CD4-positive, alpha-beta T cell treated with Interleukin-17A for 4 hours (primary cell): ENCODE measurements around the gene PIK3R6.
"Not testable (repeated sequence)": the region's sequence is repeated elsewhere in the genome, so short reads cannot be mapped to it uniquely, and the experiment has no call there.

Experiments
- DNase-seq: peaks from one replicate; pipeline ENCODE4 v3.0.0-alpha.2; 2020; ENCODE audit warnings: mixed read lengths

The PIK3R6 gene

DNA sequence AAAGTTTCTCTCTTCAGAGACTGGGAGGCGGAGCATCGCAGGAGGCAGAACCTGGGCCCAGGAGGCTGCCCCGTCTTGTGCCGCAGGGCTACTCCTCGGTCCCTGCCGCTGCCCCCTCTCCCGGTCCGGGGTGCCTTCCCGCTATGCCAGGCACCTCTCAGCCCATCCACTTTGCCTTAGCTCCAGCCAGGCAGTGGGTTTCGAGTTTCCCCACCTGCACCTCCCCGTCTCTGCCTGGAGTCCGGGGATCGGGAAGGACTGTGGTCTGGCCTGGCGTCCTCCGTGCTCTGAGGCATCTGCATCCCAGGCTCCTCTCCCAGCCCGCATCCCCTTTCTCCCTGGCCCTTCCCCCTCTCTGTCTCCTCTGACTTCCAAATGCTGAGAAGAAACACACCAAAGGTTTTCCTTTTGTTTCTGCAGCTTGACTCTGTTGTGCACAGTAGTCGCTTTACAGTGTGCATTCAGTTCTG lies 26.8 kb upstream of the PIK3R6 start:
- no peak for DNase-seq

DNA sequence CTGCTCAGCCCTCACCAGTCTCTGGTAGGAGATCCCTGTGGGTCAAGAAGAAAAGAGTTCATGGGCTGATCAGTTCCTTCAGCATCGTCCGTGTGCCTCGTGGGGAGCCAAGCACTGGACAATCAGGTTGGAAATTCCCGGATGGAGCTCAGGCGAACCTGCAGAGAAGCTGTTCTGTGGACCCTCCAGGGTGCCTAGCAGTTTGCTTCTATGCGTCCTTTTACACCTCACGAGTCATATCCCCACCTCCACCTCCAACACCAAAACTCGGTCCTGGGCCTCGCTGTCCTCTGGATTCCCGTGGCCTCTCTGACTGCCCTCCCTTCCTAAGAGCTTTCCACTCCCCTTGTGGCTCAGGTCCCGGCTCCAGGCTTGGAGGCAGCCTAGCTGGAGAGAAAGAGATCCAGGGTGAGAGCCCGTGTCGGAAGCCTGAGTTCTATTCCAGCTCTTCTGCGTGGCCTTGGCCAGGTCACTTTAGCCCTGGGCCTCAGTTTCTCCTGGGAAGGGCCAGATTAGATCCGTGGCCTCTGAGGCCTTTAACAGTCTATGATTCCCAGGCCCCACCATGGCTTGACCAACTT lies 26.2 kb upstream of the PIK3R6 start:
- no peak for DNase-seq

DNA sequence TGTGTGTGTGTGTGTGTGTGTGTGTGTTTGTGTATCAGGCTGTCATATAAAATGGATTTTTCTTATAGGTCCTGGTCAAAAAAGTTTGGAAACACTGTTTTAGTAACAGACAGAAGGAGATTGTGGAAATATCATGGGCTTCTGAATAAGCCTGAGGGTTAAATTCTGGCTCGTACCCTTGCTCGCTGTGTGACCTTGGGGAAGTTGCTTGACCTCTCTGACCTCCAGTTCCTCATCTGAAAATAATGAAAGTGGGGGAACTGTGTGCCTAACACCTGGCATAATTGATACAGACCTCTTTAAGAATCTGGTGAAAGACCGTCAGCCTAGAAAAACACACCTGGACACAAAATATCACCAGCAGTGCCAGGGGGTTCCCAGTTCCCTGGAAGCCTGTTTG lies 25.6 kb upstream of the PIK3R6 start:
- DNase-seq = no peak

DNA sequence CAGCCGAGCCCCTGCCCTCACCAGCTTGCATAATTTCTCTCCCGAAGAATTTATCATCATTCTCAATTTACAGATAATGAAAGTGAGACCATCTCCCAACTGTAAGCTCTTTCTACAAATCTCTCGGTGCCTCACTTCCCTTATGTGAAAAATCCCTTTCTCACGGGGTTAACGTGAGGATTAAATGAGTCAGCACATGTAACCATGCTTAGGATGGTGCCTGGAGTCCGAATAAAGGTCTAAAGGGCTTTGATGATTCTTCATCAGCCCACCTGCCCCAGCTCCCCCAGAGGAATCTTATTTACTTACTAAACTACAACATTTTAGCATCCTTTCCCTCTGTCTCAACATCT lies 24.8 kb upstream of the PIK3R6 start:
- no peak for DNase-seq

DNA sequence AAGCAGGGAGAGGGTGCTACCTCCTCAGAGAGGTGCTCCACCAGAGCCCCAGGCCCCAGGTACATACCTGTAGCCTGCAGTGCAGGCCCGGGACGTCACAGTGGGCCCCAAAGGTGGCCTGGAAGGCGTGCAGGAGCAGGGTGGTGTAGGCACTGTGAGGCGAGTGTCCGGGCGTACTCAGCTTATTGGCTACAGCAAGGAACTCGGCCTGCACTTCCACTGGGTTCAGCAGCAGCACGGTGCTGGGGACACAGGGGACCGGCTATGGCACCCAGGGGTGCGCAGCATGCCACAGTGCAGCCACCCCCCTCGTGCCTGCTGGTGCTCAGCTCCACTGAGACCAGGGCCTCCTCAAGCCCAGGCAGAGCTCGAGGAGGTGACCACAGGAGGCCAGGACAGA lies 23.2 kb upstream of the PIK3R6 start:
- no peak for DNase-seq

DNA sequence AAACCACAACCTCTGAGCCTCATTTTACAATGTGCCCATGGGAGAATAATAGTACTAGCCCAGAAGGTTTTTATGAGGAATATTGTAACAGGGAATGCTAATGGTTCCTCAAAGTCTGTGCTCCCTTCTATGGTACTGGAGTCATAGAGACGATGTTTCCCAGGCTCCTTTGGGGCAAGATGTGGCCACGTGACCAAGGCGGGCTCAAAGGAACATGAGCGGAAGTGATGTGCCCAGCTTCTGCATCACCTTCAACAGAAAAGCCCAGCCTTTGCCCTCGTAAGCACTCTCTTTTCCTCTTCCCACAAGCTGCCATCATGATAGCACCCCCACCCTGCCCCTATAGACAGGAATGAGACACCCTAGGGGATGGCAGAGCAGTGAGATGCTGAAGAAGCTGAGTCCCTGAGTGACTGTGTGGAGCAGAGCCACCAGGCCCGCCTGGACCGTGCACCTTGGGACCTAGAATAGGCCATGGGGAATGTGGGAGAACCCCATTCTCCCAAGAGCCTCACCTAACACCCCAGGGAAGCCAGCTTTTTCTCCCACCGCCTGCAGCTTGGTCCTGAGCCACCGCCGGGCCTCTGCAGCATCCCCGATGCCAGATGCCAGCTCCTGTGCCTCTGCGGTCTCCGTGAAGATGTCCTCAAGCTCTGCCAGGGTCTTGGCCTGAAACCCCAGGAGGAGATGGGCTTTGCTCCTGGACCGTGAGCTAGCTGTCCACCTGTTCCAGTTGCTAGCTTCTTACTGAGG lies 22.2 kb upstream of the PIK3R6 start:
- DNase-seq = no peak

DNA sequence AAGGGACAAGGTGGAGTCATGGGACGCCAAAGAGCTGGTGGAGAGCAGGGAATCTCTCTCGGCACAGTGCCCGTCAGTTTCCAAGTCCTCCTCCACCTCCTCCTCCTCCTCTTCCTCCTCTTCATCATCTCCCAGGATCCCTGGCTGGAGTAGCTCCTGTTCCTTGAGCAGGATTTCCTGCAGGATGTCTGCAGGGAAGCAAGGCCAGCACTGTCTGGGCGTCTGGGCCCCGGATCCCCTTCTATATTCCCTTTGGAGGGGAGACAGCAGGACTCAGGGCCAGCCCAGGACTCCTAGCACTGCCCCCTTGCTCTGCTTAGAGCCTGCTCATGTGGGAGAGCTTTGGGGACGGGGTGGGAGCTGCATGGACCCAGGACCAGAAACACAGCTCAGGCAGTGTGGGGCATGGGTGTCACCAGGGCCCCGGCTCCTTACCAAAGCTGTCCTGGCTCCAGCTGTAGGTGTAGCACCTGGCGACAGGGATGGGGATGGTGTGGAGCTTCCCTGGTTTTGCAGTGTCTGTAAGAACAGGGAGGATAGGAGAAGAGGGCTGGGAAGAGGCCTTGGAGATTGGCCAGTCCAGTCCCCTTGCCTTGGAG lies 21.3 kb upstream of the PIK3R6 start:
- DNase-seq = no peak

DNA sequence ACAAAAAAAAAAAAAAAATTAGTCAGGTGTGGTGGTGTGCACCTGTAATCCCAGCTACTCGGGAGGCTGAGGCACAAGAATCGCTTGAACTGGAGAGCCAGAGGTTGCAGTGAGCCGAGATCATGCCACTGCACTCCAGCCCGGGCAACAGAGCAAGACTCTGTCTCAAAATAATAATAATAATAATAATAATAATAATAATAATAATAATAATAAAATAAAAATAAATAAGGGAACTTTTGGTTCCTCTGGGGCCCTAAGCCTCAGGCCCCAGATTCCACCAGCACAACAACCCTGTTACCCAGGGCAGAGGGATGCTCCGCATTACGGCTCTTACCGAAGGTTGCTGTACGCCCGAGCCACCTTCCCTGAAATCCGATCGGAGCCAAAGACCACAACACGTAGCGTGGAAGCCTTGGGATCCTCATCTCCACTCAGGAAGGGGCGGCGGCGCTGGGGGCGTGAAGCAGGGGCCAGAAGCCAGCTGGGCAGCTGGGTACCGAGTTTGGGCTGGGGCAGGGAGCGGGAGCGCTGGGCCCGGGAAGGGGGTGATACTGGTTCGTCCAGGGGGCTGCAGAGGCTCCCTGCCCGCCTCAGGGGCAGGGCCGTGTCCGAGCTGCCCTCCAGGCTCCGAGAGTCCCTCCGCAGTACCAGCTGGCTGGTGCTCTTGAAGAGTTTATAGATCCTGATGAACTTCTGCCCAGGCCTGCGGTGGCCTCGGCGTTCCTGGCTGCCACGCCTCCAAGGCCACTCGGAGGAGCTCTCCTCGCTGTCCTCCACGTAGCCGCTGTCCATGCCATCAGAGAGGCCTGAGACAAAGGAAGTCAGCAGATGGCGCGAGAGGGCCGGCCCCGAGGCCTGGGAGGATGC lies 20.6 kb upstream of the PIK3R6 start:
- no peak for DNase-seq

DNA sequence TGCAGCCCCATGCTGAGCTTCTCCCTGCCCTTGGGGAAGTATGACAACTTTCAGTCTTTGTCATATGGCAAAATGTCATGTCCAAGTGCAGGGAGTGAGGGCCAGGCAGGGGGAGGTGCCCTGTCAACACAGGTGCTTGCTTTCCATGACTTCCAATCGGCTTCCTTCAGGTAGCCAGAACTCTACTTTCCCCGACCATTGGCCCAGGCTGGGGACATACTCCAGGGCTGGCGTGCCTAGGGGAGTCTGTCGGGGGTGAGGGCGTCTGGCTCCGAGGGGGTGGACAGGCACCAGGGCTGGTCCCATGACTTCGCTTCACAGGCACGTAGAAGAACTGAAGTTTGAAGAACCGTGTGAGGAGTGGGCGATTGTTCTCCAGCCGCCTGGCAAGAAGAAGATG lies 19.8 kb upstream of the PIK3R6 start:
- no peak for DNase-seq

DNA sequence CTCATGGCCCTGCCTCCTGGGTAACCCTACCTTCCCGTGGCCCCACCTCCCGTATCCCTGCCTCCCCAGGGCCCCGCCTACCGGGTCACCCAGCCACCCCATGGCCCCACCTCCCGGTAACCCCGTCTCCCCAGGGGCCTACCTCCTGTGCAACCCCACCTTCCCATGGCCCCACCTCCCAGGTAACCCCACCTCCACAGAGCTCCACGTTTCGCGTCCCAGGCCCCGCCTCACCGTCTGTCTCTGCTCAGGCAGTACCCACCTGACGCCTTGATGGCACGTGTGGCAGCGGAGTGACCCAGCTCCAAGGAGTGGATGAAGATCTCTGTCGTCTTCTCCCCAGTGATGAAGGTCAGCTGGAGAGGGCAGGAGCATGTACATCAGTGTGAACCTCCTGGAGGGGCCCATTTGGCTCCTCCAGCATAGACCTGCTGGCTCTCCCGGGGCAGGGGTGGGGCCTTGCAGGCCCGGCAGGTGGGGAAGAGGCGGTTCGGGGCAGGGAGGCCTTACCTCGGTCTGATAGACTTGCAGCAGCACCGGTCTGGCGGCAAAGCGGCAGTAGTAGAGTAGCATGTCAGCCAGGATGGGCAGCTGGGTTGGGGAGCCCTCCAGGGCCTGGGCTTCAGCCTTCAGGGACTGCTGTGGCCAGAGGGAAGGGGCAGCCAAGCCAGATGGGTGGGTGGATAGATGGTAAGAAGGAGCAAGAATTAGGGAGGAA lies 18.7 kb upstream of the PIK3R6 start:
- no peak for DNase-seq

DNA sequence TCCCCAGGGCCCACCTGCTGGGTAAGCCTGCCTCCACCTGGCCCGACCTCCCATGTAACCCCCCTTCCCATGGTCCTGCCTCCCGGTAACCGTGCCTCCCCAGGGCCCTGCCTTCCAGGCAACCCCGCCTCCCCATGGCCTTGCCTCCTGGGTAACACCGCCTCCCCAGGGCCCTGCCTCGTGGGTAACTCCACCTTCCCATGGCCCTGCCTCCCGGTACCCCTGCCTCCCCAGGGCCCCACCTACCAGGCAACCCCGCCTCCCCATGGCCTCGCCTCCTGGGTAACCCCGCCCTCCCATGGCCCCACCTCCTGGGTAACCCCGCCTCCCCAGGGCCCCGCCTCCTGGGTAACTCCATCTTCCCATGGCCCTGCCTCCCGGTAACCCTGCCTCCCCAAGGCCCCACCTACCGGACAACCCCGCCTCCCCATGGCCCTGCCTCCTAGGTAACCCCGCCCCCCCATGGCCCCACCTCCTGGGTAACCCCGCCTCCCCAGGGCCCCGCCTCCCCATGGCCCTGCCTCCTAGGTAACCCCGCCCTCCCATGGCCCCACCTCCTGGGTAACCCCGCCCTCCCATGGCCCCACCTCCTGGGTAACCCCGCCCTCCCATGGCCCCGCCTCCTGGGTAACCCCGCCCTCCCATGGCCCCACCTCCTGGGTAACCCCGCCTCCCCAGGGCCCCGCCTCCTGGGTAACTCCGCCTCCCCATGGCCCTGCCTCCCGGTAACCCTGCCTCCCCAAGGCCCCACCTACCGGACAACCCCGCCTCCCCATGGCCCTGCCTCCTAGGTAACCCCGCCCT lies 17.9 kb upstream of the PIK3R6 start:
- DNase-seq = not testable (repeated sequence)

DNA sequence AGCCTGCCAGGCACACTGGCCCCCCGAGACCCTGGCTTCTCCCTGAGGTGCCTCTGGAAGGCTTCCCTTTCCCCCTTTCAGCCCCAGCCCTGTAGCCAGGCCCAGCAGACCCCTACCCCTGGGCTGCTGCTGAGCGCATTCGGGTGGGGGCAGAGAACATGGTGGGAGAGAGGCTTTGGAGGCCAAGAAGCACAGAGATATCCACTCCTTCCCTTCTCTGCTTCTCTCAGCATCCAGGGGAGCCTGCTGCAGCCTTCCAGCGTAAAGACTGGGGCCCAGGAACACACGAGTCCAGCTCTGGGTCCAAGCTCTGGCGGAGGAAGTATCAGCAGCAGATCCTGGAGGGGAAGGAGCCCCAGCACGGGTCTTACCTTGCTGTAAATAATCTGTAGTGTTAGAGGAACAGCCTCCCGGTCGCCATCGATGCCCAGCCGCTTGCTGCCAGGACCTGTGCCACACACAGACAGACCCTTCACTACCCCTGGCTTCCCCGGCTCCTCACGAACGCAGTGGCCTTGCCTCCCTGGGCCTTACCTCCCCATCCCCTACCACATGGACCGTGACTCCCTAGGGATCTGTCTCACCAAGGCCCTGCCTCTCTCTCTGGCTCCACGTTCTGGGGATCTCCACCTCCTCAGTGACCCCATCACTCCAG lies 17.0 kb upstream of the PIK3R6 start:
- DNase-seq = no peak

DNA sequence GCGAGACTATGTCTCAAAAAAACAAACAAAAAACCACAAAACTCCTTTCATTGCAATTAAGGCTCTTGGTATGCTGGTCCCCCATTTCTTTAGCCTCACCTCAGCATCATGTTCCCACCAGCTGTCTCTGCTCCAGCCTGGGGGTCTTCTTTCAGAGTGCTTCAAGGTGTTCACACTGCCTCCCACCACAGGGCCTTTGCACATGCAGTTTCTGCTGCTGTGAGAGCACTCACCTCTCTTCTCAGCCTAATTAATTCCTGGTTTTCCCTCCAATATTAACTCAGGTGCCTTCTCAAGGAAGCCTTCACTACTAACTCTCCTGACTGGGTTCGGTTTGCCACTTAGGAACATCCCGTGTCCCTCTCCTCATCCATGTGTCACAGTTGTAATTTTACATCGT lies 15.9 kb upstream of the PIK3R6 start:
- DNase-seq = no peak

DNA sequence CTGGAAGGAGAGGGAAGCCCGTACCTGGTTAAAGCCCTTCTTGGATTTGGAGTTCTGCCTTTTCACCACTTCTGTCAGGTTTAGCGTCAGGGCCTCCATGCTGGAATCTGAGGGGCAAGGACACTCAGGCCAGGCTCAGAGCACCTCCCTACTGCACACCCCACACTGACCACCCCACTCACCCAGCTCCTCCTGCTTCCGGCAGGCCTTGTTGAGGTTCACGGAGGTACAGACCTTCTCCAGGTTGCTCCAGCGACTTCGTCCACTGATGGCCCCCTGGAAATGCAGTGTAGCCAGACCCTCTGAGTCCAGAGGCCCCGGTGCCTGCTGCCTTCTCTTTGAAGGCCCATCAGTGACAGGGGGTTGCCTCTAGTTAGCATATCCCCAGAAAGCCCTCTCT lies 14.1 kb upstream of the PIK3R6 start:
- no peak for DNase-seq

DNA sequence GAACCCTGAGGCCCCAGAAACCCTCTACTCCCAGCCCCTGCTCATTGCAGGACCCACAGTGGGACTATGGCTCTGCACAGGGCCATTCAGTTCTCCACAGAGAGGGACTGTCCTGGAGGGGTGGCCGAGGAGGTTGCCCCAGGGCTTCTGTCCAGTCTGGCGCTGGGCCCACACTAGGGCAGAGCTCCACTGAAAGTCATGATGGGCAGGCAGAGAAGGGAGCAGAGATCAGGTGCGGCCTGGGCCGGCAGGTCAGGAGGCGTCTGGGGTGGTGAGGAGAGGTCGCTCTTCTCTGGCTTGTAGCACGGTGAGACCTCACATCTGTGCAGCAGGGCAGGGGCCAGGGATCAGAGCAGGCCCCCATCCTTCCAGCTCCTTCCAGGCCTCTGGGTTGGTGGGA lies 13.0 kb upstream of the PIK3R6 start:
- DNase-seq = no peak

DNA sequence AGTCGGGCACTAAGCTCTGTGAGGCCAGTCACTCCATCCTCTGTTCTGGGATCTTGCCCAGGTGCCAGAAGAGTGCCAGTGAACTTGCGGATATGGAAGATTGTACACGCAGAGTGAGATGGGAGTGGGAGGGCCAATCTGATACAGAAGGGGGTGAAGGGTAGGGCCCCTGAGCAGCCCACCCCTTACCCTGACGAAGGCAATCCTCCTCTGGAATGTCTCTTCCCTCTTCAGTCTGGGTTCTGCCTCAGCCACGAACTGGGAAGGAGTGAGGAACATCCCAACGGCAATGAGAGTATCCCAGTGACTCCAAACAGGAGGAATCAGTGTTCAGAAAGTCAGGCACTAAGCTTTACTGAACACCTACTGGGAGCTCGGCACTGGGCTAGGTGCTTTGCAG lies 11.9 kb upstream of the PIK3R6 start:
- DNase-seq = no peak

DNA sequence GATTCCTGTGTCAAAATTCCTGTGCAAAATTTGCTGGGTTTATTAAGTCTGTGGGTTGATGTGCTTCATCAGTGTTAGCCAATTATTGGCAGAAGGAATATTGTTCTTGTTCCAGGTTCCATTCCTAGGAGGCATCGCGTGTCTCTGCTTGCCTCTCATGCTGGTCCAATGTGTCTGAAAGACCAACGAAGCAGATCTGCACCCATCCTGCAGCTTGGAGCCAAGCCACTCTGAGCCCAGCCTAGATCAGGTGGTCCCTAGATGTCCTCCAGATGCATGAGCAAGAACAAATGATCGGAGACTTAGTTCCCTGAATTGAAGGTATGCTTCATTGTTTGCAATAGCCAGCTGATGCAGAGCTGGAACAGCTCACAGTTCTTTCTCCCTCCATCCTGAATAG lies 10.5 kb upstream of the PIK3R6 start:
- DNase-seq = no peak

DNA sequence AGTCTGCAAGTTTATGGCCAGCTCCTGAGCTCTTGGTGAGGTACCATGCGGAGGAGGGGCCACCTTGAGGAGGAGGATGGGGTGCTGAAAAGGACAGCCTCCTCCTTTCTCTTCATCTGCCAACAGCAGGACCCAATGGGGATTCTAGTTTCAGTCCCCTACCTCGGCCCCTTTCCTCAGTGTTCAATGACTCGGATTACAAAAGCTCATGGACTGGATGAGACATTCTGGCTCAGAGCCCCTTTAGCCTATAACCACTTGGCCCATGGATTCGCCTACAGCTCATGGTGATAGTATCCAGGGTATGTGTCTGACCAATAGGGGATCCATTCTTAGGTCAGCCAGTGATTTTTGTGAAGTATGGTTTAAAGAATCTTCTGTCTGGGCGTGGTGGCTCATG lies 8.5 kb upstream of the PIK3R6 start:
- no peak for DNase-seq

DNA sequence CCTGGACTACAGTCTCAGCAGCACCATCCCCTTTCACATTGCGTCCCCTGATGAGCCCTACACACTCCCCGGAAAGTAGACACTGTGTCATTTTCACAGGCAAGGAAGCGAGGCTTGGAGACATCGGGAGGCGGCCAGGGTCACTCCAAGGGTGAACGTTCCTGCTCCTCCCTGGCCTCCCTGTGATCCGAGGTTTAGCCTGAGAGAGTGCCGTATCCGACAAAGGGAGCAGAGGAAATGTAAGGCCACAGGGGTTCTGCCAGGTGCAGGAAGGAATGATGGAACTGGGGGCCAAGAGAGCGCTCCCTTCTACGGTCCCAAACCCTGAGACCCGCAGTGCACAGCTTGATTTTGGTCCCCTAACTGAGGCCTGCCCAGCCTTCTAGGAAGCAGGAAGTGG lies 8.0 kb upstream of the PIK3R6 start:
- no peak for DNase-seq

DNA sequence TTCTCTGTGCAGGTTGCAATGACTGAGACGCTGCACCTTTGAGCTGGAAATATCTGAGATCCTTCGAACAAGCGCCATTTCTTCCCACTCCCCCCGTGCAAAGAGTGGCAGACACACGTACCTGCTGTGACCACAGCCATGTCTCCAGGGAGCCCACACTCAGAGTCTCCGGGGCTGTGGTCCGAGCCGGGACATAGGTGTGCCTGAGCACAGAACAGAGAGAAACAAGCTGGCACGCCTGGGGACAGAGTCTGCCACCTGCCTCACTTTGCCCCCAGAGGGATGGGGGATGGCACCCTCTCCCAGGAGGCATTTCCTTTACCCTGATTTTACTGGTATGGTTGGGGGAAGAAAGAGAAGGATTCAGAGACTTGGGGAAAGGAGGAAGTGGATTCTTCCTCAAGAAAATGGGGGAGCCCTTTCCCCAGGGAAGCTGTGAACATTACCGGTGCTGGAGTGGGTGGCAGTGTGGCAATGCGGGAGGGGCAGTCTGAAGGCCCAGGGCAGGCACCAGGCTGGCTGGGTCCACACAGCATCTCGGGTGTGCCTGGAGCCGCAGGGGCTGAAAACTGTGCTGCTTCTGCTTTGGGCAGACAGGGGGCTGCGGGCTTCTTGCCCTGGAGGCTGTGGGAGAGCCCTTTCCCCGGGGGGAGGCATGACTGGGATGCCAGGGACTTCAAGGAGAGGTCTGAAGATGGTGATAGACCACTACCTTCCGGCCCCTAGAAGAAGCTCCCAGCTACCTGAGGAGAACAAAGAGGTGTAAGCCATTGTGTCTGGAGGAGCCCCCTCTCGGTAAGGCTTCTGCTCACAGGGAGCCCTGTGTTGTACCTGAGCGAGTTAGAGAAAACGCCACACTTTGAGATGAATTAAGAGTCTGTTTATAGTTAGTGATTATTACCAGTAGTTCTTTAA lies 6.6 kb upstream of the PIK3R6 start:
- no peak for DNase-seq
